Stimulated activated naive CD8-positive, alpha-beta T cell treated with anti-CD3 and anti-CD28 coated beads, Interleukin-15, Interleukin-2, amounts not matched to agents 100 U/mL and 50 U/mL, for 24 hours (primary cell): Measurements from ENCODE around the gene RASSF4.
"Not testable (repeated sequence)": the region's sequence is repeated elsewhere in the genome, so short reads cannot be mapped to it uniquely, and the experiment has no call there.

Source experiments
- ATAC-seq: fragments of 150-1000 bp; cut with Tn5 transposase; one replicate; pipeline ENCODE4 v1.10.0; 2021
- DNase-seq: peaks from one replicate; pipeline ENCODE4 v3.0.0; 2021

RASSF4 gene

DNA sequence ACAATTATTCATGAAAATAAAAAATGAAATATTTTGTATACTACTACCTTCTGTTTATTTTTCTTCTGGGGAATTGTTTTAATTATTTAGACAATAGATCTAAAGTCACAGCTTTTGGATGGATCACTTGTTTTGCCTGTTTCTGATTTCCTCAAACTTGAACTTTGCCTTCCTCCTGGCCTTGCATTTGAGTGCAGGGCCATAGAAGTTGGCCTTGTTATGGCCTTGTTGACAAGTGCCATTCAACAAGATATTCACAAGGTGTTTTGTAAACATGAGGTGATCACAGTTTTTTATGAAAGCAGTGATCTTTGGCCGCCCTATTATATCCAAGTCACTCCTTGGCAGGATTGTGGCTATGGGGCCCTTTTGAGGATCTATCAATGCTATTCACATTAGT, 45.7 kb downstream of the RASSF4 start:
- DNase-seq = no peak
- no peak for ATAC-seq

DNA sequence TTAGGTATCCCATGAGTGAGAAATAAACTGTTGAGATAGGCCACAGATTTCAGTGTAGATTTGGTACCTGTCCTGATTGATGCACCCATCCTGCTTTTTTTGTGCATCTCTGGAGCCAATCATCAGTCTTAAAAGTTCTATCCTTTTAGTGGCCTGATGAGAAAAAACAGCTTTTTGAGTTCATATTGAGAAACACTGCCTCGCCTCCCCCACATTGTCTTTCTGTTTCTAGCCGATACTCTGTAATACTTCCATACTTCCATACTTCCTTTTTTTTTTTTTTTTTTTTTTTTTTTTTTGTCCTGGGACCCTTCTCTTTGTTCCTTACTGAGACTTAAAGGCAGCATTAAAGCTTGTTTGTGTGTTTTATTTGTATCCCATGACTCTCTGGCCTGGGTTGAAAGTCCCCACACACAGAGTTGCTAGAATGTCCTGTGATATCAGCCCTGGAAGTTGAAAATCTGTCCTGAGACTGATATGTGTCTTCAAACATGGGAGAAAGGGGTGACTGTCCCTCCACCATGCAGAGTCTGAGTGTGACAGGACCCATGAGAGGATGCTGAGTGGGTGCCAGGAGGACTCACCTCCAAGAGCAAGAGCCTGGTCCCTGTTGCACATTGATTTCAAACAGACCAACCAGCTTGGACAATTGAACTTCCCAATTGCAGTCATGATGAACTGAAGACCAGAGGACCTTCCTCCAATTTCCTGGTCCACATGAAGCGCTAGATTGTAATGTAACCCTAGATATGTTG, 46.9 kb downstream of the RASSF4 start:
- ATAC-seq = no peak
- no peak for DNase-seq

DNA sequence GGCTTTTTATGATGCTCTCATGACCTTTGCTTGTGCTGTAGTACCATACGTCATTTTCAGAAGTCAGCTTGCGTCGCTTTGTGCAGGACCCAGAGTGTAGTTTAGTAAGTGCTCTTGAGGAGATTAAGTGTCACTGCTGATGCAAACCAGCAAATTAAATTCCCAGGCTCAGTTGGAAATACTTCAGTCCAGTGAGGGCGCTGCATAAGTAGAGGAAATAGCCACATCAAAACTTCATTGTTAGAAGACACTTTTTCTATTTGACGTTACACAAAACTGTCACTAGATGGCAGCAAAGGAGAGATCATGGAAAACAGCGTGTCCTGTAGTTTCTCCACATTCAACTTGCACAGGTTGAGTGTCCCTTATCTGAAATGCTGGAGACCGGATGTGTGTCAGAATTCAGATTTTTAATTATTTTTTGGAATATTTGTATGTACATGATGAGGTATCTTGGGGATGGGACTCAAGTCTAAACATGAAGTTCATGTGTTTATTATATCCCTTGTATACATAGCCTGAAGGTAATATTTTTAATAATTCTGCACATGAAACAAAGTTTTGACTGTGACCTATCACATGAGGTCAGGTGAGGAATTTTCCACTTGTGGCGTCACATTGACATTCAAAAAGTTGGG, 49.0 kb downstream of the RASSF4 start:
- DNase-seq (no peak), ATAC-seq (peak; percentile 57)

DNA sequence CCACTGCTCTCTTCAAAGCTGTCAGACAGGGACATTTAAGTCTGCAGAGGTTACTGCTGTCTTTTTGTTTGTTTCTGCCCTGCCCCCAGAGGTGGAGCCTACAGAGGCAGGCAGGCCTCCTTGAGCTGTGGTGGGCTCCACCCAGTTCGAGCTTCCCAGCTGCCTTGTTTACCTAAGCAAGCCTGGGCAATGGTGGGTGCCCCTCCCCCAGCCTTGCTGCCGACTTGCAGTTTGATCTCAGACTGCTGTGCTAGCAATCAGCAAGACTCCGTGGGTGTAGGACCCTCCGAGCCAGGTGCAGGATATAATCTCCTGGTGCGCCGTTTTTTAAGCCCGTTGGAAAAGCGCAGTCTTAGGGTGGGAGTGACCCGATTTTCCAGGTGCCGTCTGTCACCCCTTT, 55.0 kb downstream of the RASSF4 start:
- DNase-seq, ATAC-seq: not testable (repeated sequence)

DNA sequence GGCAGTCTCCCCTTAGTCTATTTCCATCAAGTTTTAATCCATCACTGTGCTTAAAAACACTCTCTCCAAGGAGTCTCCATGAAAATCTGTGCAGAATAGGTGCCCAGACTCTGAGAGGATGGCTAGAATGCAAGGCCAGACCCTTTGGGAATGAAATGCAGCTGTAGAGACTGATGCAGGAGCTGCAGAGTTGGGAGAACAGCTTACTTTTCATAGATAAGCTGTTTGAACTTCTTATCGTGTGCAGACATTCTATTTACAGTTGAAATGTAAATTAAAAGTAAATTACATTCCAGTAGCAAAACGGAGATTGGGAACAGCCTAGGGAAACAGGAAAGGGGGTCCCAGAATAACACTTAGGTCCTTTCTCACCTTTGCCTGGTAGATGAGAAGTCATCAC, 56.0 kb downstream of the RASSF4 start:
- ATAC-seq = no peak
- DNase-seq = no peak

DNA sequence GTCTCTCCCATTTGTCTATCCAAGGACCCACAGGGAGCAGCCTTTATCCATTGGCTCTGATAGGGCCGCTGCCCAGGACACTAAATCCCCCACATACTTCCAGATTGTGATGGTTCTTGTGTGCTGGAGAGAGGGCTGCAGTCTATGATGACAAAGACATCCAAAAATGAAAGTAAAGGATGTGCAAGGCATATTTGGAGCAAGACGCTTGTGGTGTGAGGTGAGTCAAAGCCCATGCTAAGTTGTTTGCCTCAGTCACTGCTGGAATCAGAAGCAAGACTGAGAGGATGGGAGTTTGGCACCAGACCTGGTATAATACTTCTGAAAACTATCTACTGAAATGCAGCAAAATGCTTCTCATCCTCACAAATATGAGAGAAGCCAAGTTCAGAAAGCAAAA, 63.8 kb downstream of the RASSF4 start:
- ATAC-seq (no peak), DNase-seq (no peak)

DNA sequence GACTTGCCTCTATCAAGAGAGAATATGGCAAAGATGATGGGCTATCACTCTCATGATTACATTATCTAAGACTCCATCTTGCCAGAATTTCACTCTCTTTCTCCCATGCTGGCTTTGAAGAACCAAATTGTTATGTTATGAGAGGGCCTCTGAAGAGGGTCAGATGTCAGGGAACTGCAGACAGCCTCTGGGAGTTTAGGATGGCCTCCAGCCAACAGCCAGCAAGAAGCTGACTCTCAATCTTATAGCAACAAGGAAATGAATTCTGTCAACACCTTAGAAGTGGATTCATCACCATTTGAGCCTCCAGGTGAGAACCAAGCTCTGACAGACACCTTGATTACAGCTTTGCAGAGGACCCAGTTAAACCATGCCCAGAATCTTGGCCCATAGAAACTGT, 74.7 kb downstream of the RASSF4 start:
- DNase-seq (no peak), ATAC-seq (no peak)

DNA sequence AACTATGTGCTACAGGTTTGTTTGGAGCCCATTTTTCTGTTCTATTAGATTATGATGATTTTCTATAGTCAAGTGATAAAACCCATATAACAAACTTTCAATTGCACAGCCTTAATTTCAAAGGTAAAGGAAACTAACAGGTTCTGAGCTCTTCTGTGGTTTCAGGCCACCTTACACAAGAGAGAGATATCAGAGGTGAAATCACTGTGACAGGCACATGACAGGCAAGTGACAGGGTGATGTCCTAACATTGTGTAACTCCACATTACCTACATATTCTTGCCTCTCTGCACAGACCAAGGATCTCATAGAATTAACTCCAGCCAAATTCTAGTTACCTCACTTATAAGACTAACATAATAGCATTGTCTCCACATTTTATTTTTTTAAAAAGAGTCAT, 76.1 kb downstream of the RASSF4 start:
- DNase-seq = no peak
- no peak for ATAC-seq

DNA sequence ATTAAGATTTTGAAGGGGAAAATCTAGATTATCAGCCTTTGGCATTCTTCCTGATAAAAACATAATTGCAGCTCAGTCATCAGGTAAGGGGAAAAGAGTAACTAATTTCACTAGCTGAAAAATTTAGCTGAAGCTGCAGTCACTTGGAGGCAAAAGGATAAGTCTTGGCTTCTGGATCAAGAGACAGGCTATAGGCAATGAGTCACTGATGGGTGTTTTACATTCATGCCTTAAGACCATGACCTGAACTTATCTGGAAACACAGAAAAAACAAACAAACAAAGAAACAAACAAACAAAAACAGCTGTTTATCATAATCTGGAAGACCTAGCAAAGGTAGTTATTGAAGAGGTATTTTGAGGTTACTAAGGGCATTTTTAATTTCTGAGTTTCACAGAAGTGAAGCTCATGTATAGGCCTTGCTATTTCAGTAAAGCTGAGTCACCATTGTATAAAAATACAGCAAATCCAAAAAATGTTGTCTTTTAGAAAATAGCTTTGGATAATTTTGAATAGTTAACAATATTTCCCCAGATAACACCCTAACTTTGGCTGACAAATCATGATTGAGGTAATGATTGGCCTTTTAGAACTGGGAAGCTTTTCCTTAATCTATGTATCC, 81.4 kb downstream of the RASSF4 start:
- DNase-seq (no peak), ATAC-seq (no peak)

DNA sequence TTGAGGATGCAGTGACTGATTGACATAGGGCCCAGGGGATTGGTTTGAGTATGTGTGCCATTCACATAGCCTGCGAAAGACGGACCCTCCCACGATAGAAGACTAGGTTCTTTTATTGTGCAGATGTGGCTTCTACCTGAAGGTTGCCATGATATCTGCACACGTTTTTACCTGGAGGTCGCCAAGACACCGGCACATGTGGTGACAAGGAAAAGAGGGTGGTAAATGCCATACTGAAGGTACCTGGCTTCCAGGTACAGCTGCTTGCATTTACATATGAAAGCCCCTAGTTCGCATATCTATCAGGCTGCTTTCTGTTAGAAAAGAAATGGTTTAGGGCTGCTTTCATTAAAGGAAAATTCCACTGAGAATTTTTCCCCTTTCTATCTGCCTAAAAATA, 84.7 kb downstream of the RASSF4 start:
- DNase-seq (no peak), ATAC-seq (no peak)
